HG03095 (cell line): Measurements from ENCODE around the gene CCDC85C.

Source experiments
- ATAC-seq: cut with Tn5 transposase; IDR thresholded peaks from one replicate; pipeline ENCODE4 v1.9.1; 2021; ENCODE audit warnings: moderate library complexity; ENCODE audit not compliant: unreplicated experiment

CCDC85C gene

GRCh38 chr14:99479906-99480869, 123.8 kb downstream of the CCDC85C start, which contains the start of gene SETD3:
SETD3 (minus strand) TSS chr14:99480859; CDS start chr14:99465805, 15,054 bp downstream.
- ATAC-seq, result peak; percentile 0

GRCh38 chr14:99479160-99479905, 124.7 kb downstream of the CCDC85C start:
- ATAC-seq, result no peak

- no peak for ATAC-seq
Measured at GRCh38 chr14:99478128-99478527, 125.9 kb downstream of the CCDC85C start.

GRCh38 chr14:99476864-99477263, 127.1 kb downstream of the CCDC85C start:
- ATAC-seq, result no peak

GRCh38 chr14:99475660-99476059, 128.3 kb downstream of the CCDC85C start:
- no peak for ATAC-seq

- ATAC-seq, result no peak
Measured at GRCh38 chr14:99475179-99475578, 128.8 kb downstream of the CCDC85C start.

- no peak for ATAC-seq
Measured at GRCh38 chr14:99473458-99473857, 130.5 kb downstream of the CCDC85C start.

- no peak for ATAC-seq
Measured at GRCh38 chr14:99472937-99473336, 131.1 kb downstream of the CCDC85C start.

- no peak for ATAC-seq
Measured at GRCh38 chr14:99471731-99472130, 132.3 kb downstream of the CCDC85C start.

- ATAC-seq, result no peak
Measured at GRCh38 chr14:99468836-99469592, 135.0 kb downstream of the CCDC85C start.

- no peak for ATAC-seq
Measured at GRCh38 chr14:99468081-99468480, 135.9 kb downstream of the CCDC85C start.

GRCh38 chr14:99467336-99468078, 136.5 kb downstream of the CCDC85C start:
- ATAC-seq, result no peak

- ATAC-seq, result no peak
Measured at GRCh38 chr14:99466758-99467157, 137.2 kb downstream of the CCDC85C start.

- ATAC-seq, result no peak
Measured at GRCh38 chr14:99465288-99465687, 138.7 kb downstream of the CCDC85C start.

GRCh38 chr14:99463974-99464373, 140.0 kb downstream of the CCDC85C start:
- no peak for ATAC-seq

GRCh38 chr14:99462210-99462609, 141.8 kb downstream of the CCDC85C start:
- ATAC-seq, result no peak

GRCh38 chr14:99461411-99462085, 142.5 kb downstream of the CCDC85C start:
- ATAC-seq, result no peak

GRCh38 chr14:99460793-99461192, 143.2 kb downstream of the CCDC85C start:
- ATAC-seq, result no peak

GRCh38 chr14:99459481-99460100, 144.4 kb downstream of the CCDC85C start:
- ATAC-seq, result no peak
